ENCODE results near the gene HBP1.
"Not testable (repeated sequence)": the region's sequence is repeated elsewhere in the genome, so short reads cannot be mapped to it uniquely, and the experiment has no call there.

HBP1 gene, protein sequence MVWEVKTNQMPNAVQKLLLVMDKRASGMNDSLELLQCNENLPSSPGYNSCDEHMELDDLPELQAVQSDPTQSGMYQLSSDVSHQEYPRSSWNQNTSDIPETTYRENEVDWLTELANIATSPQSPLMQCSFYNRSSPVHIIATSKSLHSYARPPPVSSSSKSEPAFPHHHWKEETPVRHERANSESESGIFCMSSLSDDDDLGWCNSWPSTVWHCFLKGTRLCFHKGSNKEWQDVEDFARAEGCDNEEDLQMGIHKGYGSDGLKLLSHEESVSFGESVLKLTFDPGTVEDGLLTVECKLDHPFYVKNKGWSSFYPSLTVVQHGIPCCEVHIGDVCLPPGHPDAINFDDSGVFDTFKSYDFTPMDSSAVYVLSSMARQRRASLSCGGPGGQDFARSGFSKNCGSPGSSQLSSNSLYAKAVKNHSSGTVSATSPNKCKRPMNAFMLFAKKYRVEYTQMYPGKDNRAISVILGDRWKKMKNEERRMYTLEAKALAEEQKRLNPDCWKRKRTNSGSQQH

DNA sequence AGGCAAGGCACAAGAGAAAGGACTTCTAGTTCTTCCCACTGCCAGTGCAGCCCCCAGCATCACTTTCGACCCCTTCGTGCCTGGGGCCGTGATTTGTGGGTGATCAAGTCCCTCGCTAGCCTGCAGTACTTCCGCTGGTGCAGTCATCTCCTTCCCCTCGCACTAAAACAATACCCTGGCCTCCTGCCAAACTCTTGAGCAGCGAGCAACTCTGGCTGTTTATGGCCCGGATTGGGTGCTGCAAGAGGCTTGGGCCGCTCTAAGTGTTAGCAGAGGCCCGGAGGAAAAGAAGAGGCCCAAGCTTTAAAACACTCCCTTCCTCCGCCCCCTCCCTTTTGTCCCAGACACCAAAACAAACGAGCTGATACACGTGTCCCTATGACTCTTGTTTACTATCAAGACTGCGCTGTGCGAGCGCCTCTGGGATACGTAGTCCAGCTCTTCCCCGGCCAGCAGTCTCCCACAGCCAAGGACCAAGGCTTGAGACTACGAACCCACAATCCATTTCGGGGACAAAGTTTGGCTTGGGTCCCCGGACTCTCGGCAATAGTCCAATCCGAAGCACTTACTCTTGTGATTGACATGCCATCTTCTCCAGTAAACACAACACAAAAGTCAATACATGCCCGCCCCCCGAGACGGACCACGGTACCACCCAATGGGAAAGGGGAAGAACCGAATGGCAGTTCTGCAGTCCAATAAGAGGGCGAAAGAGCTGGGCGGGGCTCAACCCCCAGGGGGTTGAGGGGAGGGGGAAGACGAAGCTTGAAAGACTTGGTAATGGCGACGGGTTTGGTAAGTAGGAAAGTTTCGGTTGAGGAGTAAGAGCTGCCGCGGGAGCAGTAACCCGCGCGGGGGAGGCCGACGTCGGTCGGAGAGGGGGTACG is at the start of gene HBP1:
HBP1 (plus strand) TSS at position 771 of the 887 bp plus-strand sequence. CDS start 10,891 bp downstream, outside the sequence.
- peak; percentile 100 for DNase-seq
- in situ Hi-C loops (cut with HindIII; ENCODE audit: low pct_ligation_motif_present, low pct_unique_long_range_greater_than_20kb, low sequenced_read_pairs), result no loop called here

DNA sequence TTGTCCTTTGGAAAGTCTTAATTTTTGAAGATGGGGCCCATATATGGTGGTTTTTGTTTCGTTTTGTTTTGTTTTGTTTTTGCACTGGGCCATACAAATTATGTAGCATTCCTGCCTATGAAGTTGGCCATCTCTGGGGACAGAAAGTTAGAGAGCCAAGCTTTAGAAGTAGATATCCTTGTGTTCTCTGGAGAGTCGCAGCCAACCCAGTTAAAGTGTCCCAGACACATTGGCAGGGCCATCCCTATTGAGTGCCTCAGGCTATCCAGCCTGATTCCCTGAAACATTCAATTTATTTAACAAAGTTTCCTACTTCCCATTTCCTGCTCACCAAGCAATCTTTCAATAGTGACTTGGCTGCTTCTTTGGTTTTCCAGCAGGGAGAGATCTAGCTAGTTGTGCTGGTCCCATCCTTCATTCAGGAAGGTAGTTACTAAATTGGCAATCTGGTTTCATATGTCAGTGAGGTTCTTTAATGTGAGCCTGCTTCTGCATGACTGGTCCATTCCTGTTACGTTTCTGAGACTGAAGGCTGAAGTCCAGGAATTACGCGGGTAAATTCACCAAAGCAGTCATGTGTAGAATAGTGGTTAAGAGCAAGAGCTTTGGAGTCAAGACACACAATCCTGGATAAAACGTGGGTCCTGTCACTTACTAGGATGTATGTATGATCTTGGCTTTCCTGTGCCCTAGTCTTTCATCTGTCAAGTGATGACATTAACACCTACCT is 49.3 kb upstream of the HBP1 start:
- in situ Hi-C loops (cut with HindIII; ENCODE audit: low pct_ligation_motif_present, low pct_unique_long_range_greater_than_20kb, low sequenced_read_pairs), result no loop called here
- peak; percentile 70 for DNase-seq

DNA sequence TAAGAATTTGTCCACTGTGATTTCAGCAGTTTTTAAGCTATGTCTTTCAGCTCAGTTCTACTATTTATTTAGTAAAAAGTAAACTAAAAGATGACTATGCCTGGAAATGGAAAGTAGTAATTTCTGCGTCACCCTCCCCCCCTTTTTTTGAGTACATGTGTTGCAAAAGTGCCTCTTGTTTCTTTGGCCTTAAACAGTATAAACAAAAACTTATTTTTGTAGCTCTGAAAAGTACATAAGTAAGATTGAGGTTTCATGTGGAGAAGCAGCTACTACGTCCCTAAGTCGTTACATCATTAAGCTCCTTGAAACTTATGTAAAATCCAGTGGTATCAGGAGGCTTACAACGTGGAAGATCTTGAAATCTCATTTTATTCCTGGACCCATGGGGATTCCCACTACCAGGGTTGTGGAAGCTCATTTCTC is 46.3 kb upstream of the HBP1 start:
- no peak for DNase-seq
- in situ Hi-C loops (cut with HindIII; ENCODE audit: low pct_ligation_motif_present, low pct_unique_long_range_greater_than_20kb, low sequenced_read_pairs), result no loop called here

DNA sequence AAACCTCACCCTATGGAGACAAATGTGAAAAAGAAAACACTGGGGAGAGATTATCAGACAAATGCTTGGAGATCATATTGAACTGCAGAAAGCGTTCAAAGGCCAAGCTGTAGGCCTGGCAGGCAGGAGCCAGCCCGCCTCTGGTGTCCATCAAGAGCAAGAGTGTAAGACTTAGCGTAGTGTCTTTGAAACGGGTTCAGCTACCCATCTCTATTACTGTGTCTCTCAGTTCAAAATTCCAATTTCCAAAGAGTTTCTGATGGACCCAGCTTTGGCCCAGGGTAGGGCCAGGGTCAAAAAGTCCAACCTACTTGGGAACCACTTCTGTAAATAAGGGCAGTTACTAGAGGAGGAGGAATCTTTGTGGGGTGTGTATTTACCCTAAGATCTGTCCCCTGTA is 45.4 kb upstream of the HBP1 start:
- in situ Hi-C loops (cut with HindIII; ENCODE audit: low pct_ligation_motif_present, low pct_unique_long_range_greater_than_20kb, low sequenced_read_pairs), result no loop called here
- no peak for DNase-seq

DNA sequence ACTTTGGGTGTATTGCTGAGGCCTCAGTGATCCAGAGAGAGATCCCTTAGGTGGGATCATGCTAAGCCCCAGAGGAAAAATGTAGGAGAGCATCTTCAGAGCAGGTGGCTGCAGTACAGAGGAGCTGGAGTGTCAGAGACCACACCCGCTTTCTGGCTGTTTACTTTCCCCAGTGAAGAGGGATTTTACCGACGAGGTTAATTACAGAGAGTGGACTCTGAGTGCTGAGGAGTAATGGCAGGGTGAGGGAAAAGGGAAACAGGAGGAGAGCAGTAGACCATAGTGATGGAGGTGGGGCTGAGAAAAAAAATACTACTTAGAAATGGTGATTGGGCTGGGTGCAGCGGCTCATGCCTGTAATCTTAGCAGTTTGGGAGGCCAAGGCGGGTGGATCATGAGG is 43.3 kb upstream of the HBP1 start:
- in situ Hi-C loops (cut with HindIII; ENCODE audit: low pct_ligation_motif_present, low pct_unique_long_range_greater_than_20kb, low sequenced_read_pairs), result no loop called here
- DNase-seq, result no peak

DNA sequence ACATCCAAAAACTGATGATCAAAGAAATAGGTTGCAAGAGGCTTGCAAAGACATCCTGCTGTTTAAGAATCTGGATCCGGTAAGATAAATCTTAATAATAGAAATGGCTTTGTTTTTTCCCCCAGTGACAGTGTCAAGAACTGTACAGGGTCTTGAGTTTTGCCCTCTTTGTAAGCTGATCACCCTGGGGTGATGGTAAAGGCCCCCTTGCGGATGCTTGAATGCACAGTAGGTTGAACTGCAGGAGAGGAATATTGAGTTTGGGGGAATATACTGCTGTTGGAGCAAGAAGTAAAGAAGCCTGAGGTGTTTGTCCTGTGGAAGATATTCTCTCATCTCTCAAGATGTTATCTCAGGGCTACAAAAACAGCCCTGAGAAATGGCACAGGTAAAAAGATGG is 40.6 kb upstream of the HBP1 start:
- in situ Hi-C loops (cut with HindIII; ENCODE audit: low pct_ligation_motif_present, low pct_unique_long_range_greater_than_20kb, low sequenced_read_pairs), result no loop called here
- no peak for DNase-seq

DNA sequence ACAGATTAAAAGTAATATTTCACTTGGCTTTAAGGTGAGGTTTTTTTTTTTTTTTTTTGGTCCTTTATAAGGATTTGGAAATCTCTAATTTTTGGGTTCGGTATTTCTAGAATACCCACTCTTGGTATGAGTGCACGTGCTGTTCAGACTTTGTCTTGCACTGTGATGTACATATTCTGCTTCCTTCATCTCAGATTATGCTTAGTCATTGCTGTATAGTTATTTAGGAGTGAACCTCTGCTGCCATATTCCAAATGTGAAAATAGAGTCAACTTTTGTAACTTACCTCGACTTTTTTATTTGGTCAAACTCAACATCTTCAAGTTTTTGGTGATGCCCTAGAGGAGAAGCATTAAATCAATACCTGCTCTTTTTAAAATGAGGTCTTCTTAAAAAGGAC is 40.1 kb upstream of the HBP1 start:
- in situ Hi-C loops (cut with HindIII; ENCODE audit: low pct_ligation_motif_present, low pct_unique_long_range_greater_than_20kb, low sequenced_read_pairs), result no loop called here
- no peak for DNase-seq

DNA sequence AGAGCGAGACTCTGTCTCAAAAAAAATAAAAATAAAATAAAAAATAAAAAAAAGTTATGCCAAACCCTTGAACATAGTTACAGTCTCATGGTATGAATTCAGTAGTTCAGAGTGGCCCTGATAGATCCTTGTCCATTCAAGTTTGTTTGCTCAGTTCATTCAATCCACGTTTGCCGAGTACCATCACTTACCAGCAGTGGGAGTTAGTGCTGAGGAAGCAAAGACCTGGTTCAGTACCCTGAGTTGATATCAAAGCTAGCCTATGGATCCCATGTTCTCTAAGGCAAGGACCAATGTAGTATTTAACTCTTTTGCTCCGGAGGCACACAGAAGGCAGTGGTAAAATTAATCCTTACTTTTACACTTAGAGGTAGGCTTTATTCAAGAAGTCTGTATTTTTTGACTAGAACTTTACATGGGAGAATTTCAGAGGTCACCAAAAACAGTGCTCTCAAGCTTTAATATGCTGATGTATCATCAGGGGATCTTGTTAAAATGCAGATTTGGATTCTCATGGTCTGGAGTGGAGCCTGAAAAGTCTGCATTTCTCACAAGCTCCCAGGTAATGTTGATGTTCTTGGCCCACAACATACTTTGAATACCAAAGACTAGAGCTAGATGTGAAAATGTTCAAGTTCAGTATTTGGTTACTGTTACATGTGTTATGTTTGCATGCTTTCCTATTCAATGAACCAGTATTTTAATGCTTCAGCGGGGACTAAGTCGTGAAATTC is 38.1 kb upstream of the HBP1 start:
- in situ Hi-C loops (cut with HindIII; ENCODE audit: low pct_ligation_motif_present, low pct_unique_long_range_greater_than_20kb, low sequenced_read_pairs), result no loop called here

DNA sequence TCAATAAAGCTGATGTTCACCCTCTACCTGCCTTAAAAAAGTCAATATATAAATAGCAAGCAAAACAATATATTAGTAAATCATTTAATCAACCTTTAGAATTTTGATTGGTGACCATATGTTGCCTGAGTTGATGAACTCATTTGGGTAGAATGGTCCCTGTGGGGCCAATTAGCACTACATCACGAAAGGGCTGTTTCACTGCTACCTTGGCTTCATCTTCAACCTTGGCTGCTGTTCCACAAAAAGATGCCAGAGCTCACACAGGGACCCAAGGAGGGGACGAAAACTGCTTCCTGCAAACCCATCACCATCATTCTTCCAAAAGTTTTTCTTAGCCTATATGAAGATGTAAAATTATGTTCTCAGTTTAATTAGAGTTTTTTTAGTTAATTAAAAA is 35.4 kb upstream of the HBP1 start:
- in situ Hi-C loops (cut with HindIII; ENCODE audit: low pct_ligation_motif_present, low pct_unique_long_range_greater_than_20kb, low sequenced_read_pairs), result no loop called here
- no peak for DNase-seq

More for the DNA sequence above, 38.1 kb upstream of the HBP1 start:
- DNase-seq, result no peak

DNA sequence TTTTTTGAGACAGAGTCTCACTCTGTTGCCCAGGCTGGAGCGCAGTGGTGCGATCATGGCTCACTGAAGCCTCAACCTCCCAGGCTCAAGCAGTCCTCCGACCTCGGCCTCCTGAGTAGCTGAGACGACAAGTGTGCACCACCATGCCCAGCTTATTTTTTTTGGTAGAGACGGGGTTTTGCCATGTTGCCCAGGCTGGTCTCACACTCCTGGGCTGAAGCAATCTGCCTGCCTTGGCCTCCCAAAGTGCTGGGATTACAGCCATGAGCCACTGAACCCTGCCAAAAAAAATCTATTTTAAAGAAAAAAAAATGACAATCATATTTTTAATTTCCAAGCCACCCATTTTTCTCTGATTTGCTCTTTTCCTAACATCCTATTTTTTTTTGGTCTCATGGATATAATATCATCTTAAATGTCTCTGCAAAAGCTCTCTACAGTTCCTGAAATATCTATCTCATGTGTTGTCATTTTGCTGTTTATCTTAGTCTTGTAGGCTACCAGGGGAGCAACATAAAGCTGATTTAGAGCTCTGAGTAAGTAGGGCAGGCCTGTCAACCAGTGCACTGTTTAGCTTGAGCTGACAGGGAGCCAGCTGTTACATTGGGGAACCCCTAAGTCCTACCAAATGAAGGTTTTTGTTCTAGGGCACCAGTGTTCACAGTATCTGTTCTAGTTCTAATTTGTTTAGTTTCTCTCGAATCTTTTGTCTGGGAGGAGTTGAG is 29.9 kb upstream of the HBP1 start:
- in situ Hi-C loops (cut with HindIII; ENCODE audit: low pct_ligation_motif_present, low pct_unique_long_range_greater_than_20kb, low sequenced_read_pairs), result no loop called here
- no peak for DNase-seq

DNA sequence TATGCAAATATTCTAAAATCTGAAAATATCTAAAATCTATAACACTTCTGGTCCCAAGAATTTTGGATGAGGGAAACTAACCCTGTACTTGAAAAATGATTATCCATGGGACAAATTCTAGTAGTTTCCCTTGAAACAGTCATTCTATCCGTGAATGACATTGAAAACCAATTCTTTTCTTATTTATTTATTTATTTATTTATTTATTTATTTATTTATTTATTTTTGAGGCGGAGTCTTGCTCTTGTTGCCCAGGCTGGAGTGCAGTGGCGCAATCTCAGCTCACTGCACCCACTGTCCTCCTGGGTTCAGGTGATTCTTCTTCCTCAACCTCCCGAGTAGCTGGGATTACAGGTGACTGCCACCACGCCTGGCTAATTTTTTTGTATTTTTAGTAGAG is 24.9 kb upstream of the HBP1 start:
- not testable (repeated sequence) for DNase-seq

DNA sequence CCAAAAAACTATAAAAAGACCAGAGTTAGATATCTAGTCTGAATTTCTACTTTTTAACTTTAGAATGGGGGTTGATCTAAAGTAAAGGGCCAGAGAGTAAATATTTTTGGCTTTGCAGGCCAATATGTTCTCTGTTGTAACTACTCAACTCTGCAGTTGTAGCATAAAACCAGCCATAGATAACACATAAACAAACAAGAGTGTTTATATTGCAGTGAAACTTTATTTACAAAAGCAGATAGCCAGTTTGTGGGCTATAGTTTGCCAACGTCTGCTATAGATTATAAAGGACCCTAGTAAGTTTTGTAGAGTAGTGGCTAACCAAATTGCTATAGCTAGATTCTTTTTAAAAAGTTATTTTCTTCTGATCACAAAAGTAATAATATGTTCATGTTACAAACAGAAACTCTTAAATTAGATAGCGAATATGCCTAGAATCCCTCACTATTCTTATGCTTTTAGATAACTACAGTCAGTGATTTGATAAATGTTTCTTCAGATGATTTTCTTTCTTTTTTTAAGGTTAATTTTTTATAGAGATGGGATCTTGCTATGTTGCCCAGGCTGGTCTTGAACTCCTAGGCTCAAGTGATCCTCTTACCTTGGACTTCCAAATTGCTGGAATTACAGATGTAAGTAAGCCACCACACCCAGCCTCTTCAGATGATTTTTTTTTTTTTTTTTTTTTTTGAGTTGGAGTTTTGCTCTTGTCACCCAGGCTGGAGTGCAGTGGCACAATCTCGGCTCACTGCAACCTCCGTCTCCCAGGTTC is 23.6 kb upstream of the HBP1 start:
- DNase-seq, result no peak
- in situ Hi-C loops (cut with HindIII; ENCODE audit: low pct_ligation_motif_present, low pct_unique_long_range_greater_than_20kb, low sequenced_read_pairs), result no loop called here

More for the DNA sequence above, 24.9 kb upstream of the HBP1 start:
- in situ Hi-C loops (cut with HindIII; ENCODE audit: low pct_ligation_motif_present, low pct_unique_long_range_greater_than_20kb, low sequenced_read_pairs), result not testable (repeated sequence)

DNA sequence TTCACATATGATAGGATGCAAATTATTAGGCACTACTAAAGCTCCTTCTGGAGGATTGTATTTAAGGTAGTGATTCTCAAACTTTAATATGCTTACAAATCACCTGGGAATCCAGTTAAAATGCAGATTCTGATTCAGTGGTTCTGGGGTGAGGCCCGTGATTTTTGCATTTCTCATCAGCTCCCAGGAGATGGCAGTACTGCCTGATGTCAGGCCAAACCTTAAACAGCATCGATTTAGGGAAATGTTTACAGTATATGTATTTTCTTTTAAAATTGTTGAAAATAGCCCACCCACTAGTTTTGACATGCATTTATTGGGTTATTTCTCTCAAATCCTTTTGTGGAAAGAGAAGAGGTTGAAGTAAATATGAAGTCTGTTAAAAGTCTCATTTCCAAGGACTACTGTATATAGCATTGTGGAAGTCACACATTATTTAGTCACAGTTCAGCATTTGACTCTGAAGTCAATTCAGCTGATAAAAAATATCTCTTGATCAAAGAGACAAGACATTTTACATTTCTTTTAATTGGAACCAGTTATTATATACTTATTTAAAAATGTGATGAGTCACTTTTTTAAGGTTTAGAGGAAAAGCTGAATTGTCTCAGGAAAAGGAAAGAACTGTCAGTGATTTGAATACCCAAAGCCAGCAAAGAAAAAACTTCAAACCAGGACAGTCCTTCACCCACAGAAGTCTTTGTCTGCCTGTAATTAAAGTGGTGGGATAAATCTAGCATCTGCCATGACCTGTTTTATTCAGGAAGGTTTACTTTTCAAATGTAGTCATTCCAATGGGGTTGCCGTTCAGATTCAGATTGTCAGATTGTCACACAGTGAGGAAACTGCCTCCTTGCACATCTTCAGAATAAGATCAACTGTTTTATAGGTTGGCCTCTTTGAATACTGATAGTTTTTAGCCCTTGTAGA is 21.1 kb upstream of the HBP1 start:
- peak; percentile 75 for DNase-seq
- in situ Hi-C loops (cut with HindIII; ENCODE audit: low pct_ligation_motif_present, low pct_unique_long_range_greater_than_20kb, low sequenced_read_pairs), result no loop called here

DNA sequence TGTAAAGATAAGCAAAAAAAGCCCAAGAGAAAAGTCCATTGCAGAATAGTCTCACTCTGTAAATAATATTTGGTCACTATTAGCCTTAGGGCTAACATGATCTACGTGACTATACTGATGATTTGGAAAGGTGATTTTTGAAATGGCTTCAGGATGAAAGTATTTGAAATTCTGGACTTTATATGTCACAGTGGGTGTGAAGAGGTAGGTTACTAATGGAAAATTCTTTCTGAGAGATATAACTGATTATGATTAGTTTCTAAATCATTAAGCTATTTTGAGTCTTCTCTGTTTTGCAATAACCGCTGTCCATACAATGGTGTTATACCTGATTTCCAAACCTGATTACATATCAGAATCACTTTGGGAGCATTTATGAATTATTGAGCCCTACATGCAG is 20.1 kb upstream of the HBP1 start:
- in situ Hi-C loops (cut with HindIII; ENCODE audit: low pct_ligation_motif_present, low pct_unique_long_range_greater_than_20kb, low sequenced_read_pairs), result no loop called here
- DNase-seq, result no peak

DNA sequence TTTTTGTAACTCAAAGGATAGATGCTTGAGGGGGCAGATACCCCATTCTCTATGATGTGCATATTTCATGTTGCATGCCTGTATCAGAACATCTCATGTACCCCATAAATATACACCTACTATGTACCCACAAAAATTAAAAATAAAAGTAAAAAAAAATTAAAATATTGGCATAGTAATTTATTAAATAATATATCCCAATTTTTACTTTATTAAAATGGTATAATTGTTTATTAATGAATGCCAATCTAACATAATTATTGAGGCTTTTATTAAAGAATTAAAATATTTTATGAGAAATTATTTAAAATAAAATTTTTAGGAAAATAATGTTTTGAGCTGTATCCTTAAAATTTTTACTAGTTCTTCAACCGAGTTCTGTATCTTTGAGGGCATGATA is 18.9 kb upstream of the HBP1 start:
- DNase-seq, result no peak
- in situ Hi-C loops (cut with HindIII; ENCODE audit: low pct_ligation_motif_present, low pct_unique_long_range_greater_than_20kb, low sequenced_read_pairs), result no loop called here
